Suprapubic skin (tissue), 4 donors: ENCODE results near the gene LEKR1. TPM values are rescaled to one million over a fixed set of nuclear protein-coding genes. Genes with fewer than 3 reads are reported as not detected.

ENCODE experiments used
- DNase-seq, 2 donors: peaks; one replicate each; pipeline ENCODE4 v3.0.0-alpha.2; 2019; ENCODE audit warnings: low spot score in 2 of 2
- H3K27ac ChIP-seq: fragments of 200-600 bp; sonication (generic); one replicate; pipeline ENCODE4 v1.5.1; 2019
- H3K27me3 ChIP-seq: fragments of 200-600 bp; sonication (generic); one replicate; pipeline ENCODE4 v1.5.1; 2019
- H3K36me3 ChIP-seq: fragments of 200-600 bp; sonication (generic); one replicate; pipeline ENCODE4 v1.5.1; 2019
- H3K4me1 ChIP-seq: fragments of 200-600 bp; sonication (generic); one replicate; pipeline ENCODE4 v1.5.1; 2019
- H3K4me3 ChIP-seq: fragments of 200-600 bp; sonication (generic); one replicate; pipeline ENCODE4 v1.5.1; 2019; ENCODE audit warnings: mild to moderate bottlenecking
- H3K9me3 ChIP-seq: fragments of 200-600 bp; sonication (generic); one replicate; pipeline ENCODE4 v1.5.1; 2019
- CTCF ChIP-seq, 2 donors: fragments of 200-600 bp in 1 of 2; fragments of 450-650 bp in 1 of 2; sonication (generic) in 1 of 2; IDR thresholded peaks; one replicate each; pipeline ENCODE4 v1.5.1; 2016 to 2019; ENCODE audit warnings: antibody characterized with exemption in 2 of 2, mild to moderate bottlenecking in 1 of 2, moderate library complexity in 1 of 2
- EP300 ChIP-seq: sonication (generic); formaldehyde crosslinking; IDR thresholded peaks from one replicate; pipeline ENCODE4 v1.6.1; 2017; ENCODE audit warnings: antibody characterized with exemption
- POLR2A ChIP-seq, 2 donors: fragments of 450-650 bp; IDR thresholded peaks; one replicate each; pipeline ENCODE4 v1.6.1; 2017; ENCODE audit warnings: antibody characterized with exemption in 2 of 2, mild to moderate bottlenecking in 2 of 2, moderate library complexity in 2 of 2
- POLR2AphosphoS5 ChIP-seq, 3 donors: sonication (generic); formaldehyde crosslinking; IDR thresholded peaks; one replicate each; pipeline ENCODE4 v1.6.1; 2017; ENCODE audit warnings: antibody characterized with exemption in 3 of 3
- WGBS: methylation state at CpG from one replicate; pipeline ENCODE4 v1.1.5; 2018; 5-methylcytosine and 5-hydroxymethylcytosine counted together
- total RNA-seq, 4 donors: library from RNA; depleted of rRNA; stranded (reverse); fragments of >200 nt; gene quantifications; one replicate each; pipeline ENCODE4 v1.1.0, GENCODE V29; 2016

The LEKR1 gene
- total RNA-seq, 4 donors from 2014 or later = 1.0 to 3.4 (median 1.5) TPM

- Histone ChIP-seq H3K4me3 (no peak overlapping the region), H3K9me3 (no peaks in the 10 kb centered on the region), H3K27me3 (no peaks in the 10 kb centered on the region), H3K27ac (no peak overlapping the region), H3K4me1 (no peaks in the 10 kb centered on the region), H3K36me3 (no peaks in the 10 kb centered on the region)
- TF ChIP-seq EP300 (no peak), POLR2AphosphoS5 (IDR thresholded peaks at IDR 0.05) (no peak), POLR2A (IDR thresholded peaks at IDR 0.05) (no peak), CTCF (IDR thresholded peaks at IDR 0.05) (no peak)
- 88% methylated on average over 1 of the region's 1 CpG for WGBS
- DNase-seq = no peak
Observed at GRCh38 chr3:157046520-157046919, 220.4 kb downstream of the LEKR1 start.

- Histone ChIP-seq H3K27ac (no peak overlapping the region), H3K9me3 (no peaks in the 10 kb centered on the region), H3K27me3 (no peaks in the 10 kb centered on the region), H3K4me3 (no peak overlapping the region), H3K36me3 (no peaks in the 10 kb centered on the region), H3K4me1 (no peaks in the 10 kb centered on the region)
- 87% methylated on average over 3 of the region's 3 CpGs for WGBS
- TF ChIP-seq CTCF (IDR thresholded peaks at IDR 0.05) (no peak), POLR2AphosphoS5 (IDR thresholded peaks at IDR 0.05) (no peak), EP300 (no peak), POLR2A (IDR thresholded peaks at IDR 0.05) (no peak)
- DNase-seq = no peak
Observed at GRCh38 chr3:157051055-157051454, 224.9 kb downstream of the LEKR1 start.

GRCh38 chr3:157051591-157051990 lies 225.4 kb downstream of the LEKR1 start:
- no peak for DNase-seq
- TF ChIP-seq CTCF (IDR thresholded peaks at IDR 0.05) (no peak), POLR2AphosphoS5 (IDR thresholded peaks at IDR 0.05) (no peak), EP300 (no peak), POLR2A (IDR thresholded peaks at IDR 0.05) (no peak)
- H3K4me3 ChIP-seq = no peak overlapping the region

GRCh38 chr3:157056035-157056434 lies 229.9 kb downstream of the LEKR1 start:
- WGBS = 92% methylated on average over 1 of the region's 1 CpG
- no peak for DNase-seq
- Histone ChIP-seq H3K36me3 (no peaks in the 10 kb centered on the region), H3K27ac (no peak overlapping the region), H3K4me3 (no peak overlapping the region), H3K4me1 (no peaks in the 10 kb centered on the region), H3K9me3 (no peaks in the 10 kb centered on the region), H3K27me3 (no peaks in the 10 kb centered on the region)
- TF ChIP-seq EP300 (no peak), POLR2AphosphoS5 (IDR thresholded peaks at IDR 0.05) (no peak), CTCF (IDR thresholded peaks at IDR 0.05) (no peak), POLR2A (IDR thresholded peaks at IDR 0.05) (no peak)

More at GRCh38 chr3:157051591-157051990, 225.4 kb downstream of the LEKR1 start:
- Histone ChIP-seq H3K27ac (no peak overlapping the region), H3K9me3 (no peaks in the 10 kb centered on the region), H3K27me3 (no peaks in the 10 kb centered on the region), H3K4me1 (no peaks in the 10 kb centered on the region), H3K36me3 (no peaks in the 10 kb centered on the region)

GRCh38 chr3:157058392-157059071 lies 232.4 kb downstream of the LEKR1 start:
- 77% methylated on average over 2 of the region's 2 CpGs for WGBS
- no peak overlapping the region for H3K27ac ChIP-seq
- H3K4me1 ChIP-seq = no peaks in the 10 kb centered on the region
- no peaks in the 10 kb centered on the region for H3K27me3 ChIP-seq
- no peak for DNase-seq
- H3K36me3 ChIP-seq = no peaks in the 10 kb centered on the region
- no peak overlapping the region for H3K4me3 ChIP-seq
- TF ChIP-seq EP300 (no peak), POLR2AphosphoS5 (IDR thresholded peaks at IDR 0.05) (no peak), CTCF (IDR thresholded peaks at IDR 0.05) (no peak)
- H3K9me3 ChIP-seq = no peaks in the 10 kb centered on the region
